Testis (tissue), 3 donors: Measurements from ENCODE around the gene GUCY1A1. TPM values are rescaled to one million over a fixed set of nuclear protein-coding genes. Genes with fewer than 3 reads are reported as not detected.

Experiments
- DNase-seq: peaks from one replicate; pipeline ENCODE4 v3.0.0-alpha.2; 2019
- H3K27ac ChIP-seq, 2 donors: fragments of 200-600 bp; sonication (generic); one replicate each; pipeline ENCODE4 v1.5.1; 2019
- H3K27me3 ChIP-seq: fragments of 200-600 bp; sonication (generic); one replicate; pipeline ENCODE4 v1.5.1; 2019
- H3K36me3 ChIP-seq: fragments of 200-600 bp; sonication (generic); one replicate; pipeline ENCODE4 v1.5.1; 2017; ENCODE audit warnings: low read depth; ENCODE audit errors: missing control alignments
- H3K4me1 ChIP-seq: fragments of 200-600 bp; sonication (generic); one replicate; pipeline ENCODE4 v1.5.1; 2019
- H3K4me3 ChIP-seq, 2 donors: fragments of 200-600 bp; sonication (generic); one replicate each; pipeline ENCODE4 v1.5.1; 2017 to 2019
- H3K9me3 ChIP-seq: fragments of 200-600 bp; sonication (generic); one replicate; pipeline ENCODE4 v1.5.1; 2017
- POLR2A ChIP-seq: fragments of 450-650 bp; IDR thresholded peaks from one replicate; pipeline ENCODE4 v1.6.1; 2017; ENCODE audit warnings: antibody characterized with exemption, mild to moderate bottlenecking, moderate library complexity
- WGBS, 2 donors: methylation state at CpG; one replicate each; pipeline ENCODE4 v1.1.5; 2018; 5-methylcytosine and 5-hydroxymethylcytosine counted together
- intact Hi-C: fragments of 100-400 bp; cut with DNase I; formaldehyde crosslinking; loops from one replicate; pipeline ENCODE4 v1.15.1; 2023; ENCODE audit warnings: low total_unique reads
- polyA plus RNA-seq: library from polyadenylated mRNA; stranded (reverse); fragments of 350-450 nt; fragmentation: Illumina TruSeq; extraction: RNeasy Lipid Tissue Mini Kit (QIAGEN cat#74804); gene quantifications from one replicate; pipeline ENCODE4 v1.2.3, GENCODE V29; 2014; ENCODE audit warnings: low read depth, low replicate concordance; ENCODE audit not compliant: insufficient read depth
- total RNA-seq, 2 donors: library from RNA; depleted of rRNA; stranded (reverse); fragments of >200 nt; gene quantifications; one replicate each; pipeline ENCODE4 v1.2.3, GENCODE V29; 2016
- TF ChIP-seq, protein P1 (sequence below), 3 experiments: fragments of 450-650 bp in 2 of 3; fragments of 200-600 bp in 1 of 3; sonication (generic) in 1 of 3; IDR thresholded peaks; one replicate each; pipeline ENCODE4 v1.5.1; 2016 to 2019; ENCODE audit warnings: antibody characterized with exemption in 3 of 3, mild to moderate bottlenecking in 2 of 3, moderate library complexity in 1 of 3

GUCY1A1 gene
- total and polyA plus RNA-seq, 3 donors from 2014 or later, result 2.5 to 4.6 (median 4.5) TPM

DNA sequence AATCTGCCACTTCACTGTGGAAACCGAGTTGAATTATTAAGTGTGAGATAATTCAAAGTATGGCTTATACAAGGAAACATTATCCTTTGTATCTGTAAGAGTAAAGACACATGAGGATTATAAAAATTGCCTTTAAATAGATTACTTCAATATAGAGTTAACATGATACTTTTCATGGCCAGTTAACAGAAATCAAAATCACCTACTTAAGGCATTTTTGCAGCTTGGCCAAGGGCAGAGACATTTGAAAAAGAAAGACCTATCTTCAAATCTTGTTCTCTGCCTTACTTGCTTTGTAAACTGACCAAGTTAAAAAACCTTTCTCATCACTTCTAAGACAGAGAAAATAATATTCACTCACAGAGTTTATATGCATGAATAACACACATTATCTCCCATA, 47.3 kb downstream of the GUCY1A1 start:
- Histone ChIP-seq H3K4me1 (no peaks in the 10 kb centered on the region), H3K9me3 (no peaks in the 10 kb centered on the region), H3K27ac (no peak overlapping the region), H3K36me3 (no peaks in the 10 kb centered on the region), H3K4me3 (no peak overlapping the region), H3K27me3 (no peaks in the 10 kb centered on the region)
- intact Hi-C loops, result no loop called here
- no peak for DNase-seq
- TF ChIP-seq, protein P1, sequence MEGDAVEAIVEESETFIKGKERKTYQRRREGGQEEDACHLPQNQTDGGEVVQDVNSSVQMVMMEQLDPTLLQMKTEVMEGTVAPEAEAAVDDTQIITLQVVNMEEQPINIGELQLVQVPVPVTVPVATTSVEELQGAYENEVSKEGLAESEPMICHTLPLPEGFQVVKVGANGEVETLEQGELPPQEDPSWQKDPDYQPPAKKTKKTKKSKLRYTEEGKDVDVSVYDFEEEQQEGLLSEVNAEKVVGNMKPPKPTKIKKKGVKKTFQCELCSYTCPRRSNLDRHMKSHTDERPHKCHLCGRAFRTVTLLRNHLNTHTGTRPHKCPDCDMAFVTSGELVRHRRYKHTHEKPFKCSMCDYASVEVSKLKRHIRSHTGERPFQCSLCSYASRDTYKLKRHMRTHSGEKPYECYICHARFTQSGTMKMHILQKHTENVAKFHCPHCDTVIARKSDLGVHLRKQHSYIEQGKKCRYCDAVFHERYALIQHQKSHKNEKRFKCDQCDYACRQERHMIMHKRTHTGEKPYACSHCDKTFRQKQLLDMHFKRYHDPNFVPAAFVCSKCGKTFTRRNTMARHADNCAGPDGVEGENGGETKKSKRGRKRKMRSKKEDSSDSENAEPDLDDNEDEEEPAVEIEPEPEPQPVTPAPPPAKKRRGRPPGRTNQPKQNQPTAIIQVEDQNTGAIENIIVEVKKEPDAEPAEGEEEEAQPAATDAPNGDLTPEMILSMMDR (IDR thresholded peaks at IDR 0.05), result no peak
- no peak for TF ChIP-seq POLR2A
- 69 to 76% methylated on average over 1 of the region's 1 CpG for WGBS, 2 donors

DNA sequence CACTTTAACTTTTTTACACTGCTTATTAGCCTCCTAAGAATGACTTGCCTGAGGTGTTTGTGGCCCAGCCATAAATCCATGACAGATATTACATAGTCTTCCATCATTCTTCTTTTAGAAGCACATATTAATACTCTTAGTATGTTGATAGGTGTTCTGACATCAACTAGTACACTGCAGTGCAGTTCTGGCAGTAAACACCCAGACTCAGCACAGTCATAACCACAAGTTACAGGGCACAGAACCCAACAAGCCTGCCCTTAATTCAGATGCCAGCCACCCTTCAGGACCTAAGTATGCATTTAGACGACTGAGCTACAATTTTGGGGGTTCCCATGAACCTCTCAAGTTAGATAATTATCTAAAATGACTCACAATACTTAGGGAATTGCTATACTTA, 55.7 kb downstream of the GUCY1A1 start:
- Histone ChIP-seq H3K27ac (no peak overlapping the region), H3K4me1 (no peaks in the 10 kb centered on the region), H3K4me3 (no peak overlapping the region), H3K27me3 (no peaks in the 10 kb centered on the region), H3K36me3 (no peaks in the 10 kb centered on the region), H3K9me3 (no peaks in the 10 kb centered on the region)
- 82 to 84% methylated on average over 1 of the region's 1 CpG for WGBS, 2 donors
- intact Hi-C loops, result no loop called here
- TF ChIP-seq POLR2A, result no peak
- TF ChIP-seq, protein P1 (IDR thresholded peaks at IDR 0.05), result no peak
- no peak for DNase-seq

DNA sequence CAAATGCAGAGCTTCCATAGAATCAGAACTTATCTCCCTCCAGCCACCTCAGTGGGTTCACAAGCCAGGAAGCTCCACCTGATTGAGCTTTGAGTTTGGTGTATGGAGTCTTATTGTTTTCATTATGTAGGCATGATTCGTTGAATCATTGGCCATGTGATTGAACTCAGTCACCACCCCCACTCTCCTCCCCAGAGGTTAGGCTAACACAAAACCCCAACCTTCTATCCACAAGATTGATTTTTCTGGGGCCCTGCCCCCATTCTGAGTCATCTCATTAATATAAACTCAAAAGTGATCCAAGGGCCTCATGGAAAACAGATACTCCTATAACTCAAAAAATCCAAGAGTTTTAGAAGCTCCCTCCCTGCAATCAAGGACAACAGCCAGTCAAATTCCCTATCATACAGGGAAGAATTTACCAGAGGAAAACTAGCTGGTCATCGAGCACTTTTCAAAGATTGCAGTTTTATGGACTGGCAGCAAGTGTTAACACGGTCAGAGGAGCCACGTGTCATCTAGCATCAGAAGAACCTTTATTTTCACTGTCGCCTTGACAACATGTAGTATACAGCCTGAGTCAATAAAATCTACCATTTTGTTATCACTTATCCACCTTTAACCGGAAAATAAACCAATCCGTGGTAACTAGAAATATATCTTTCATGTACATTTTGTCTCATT, 56.3 kb downstream of the GUCY1A1 start:
- intact Hi-C loops, result no loop called here
- TF ChIP-seq, protein P1 (IDR thresholded peaks at IDR 0.05), result no peak
- no peak for TF ChIP-seq POLR2A
- 87 to 96% methylated on average over 7 of the region's 7 CpGs for WGBS, 2 donors
- H3K4me1 ChIP-seq, result no peaks in the 10 kb centered on the region
- H3K27me3 ChIP-seq, result no peaks in the 10 kb centered on the region
- no peak overlapping the region for H3K4me3 ChIP-seq
- no peaks in the 10 kb centered on the region for H3K36me3 ChIP-seq
- DNase-seq, result no peak
- H3K27ac ChIP-seq, result no peak overlapping the region
- no peaks in the 10 kb centered on the region for H3K9me3 ChIP-seq

DNA sequence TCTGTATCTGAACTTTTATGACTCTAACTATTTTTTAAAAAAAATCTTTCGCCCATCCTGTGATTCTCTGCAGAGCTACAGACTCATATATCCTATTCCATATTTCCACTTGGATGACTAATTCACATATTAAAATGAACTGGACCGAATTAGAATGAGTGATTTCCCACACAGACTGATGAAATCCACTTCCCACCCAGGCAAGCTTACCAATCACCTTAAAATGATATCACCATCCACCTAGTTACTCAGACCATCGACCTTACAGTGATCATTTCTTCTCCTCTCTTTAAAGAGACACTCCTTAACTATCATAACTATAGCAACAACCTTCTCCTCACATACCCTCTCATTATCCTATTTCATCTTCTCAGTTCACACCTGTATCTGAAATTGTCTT, 58.1 kb downstream of the GUCY1A1 start:
- TF ChIP-seq POLR2A, result no peak
- TF ChIP-seq, protein P1 (IDR thresholded peaks at IDR 0.05), result no peak
- 81 to 90% methylated on average over 3 of the region's 3 CpGs for WGBS, 2 donors
- intact Hi-C loops, result no loop called here

DNA sequence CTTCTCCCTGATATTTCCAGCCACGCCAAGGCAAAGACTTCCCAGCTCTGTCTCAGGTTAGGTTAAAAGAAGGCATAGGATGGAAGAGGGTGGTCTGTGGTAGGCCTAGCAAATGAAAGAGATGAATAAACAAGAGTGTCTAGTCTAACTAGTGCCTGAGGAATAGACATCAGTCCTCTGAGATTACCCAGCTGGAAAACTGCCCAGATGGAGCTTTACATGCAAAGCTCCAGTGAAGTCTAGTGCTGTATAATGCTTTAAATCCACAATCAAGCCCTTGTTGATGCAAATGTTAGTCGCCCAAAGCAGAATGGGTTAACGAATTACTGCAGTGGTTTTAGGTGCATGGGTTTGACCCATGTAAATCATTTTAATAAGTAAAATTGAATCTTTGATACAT, 67.4 kb downstream of the GUCY1A1 start:
- 83 to 91% methylated on average over 3 of the region's 3 CpGs for WGBS, 2 donors
- TF ChIP-seq, protein P1 (IDR thresholded peaks at IDR 0.05), result no peak
- no peak for TF ChIP-seq POLR2A
- DNase-seq, result no peak
- H3K9me3 ChIP-seq, result no peaks in the 10 kb centered on the region
- H3K27me3 ChIP-seq, result no peaks in the 10 kb centered on the region
- H3K27ac ChIP-seq, result no peak overlapping the region
- H3K36me3 ChIP-seq, result no peaks in the 10 kb centered on the region
- intact Hi-C loops, result no loop called here
- H3K4me1 ChIP-seq, result no peaks in the 10 kb centered on the region
- no peak overlapping the region for H3K4me3 ChIP-seq

More for the DNA sequence above, 58.1 kb downstream of the GUCY1A1 start:
- H3K9me3 ChIP-seq, result no peaks in the 10 kb centered on the region
- no peaks in the 10 kb centered on the region for H3K27me3 ChIP-seq
- no peak for DNase-seq
- H3K36me3 ChIP-seq, result no peaks in the 10 kb centered on the region
- no peak overlapping the region for H3K4me3 ChIP-seq
- H3K4me1 ChIP-seq, result no peaks in the 10 kb centered on the region
- H3K27ac ChIP-seq, result no peak overlapping the region
